ENCODE measurements around the gene THRA.

THRA gene

DNA sequence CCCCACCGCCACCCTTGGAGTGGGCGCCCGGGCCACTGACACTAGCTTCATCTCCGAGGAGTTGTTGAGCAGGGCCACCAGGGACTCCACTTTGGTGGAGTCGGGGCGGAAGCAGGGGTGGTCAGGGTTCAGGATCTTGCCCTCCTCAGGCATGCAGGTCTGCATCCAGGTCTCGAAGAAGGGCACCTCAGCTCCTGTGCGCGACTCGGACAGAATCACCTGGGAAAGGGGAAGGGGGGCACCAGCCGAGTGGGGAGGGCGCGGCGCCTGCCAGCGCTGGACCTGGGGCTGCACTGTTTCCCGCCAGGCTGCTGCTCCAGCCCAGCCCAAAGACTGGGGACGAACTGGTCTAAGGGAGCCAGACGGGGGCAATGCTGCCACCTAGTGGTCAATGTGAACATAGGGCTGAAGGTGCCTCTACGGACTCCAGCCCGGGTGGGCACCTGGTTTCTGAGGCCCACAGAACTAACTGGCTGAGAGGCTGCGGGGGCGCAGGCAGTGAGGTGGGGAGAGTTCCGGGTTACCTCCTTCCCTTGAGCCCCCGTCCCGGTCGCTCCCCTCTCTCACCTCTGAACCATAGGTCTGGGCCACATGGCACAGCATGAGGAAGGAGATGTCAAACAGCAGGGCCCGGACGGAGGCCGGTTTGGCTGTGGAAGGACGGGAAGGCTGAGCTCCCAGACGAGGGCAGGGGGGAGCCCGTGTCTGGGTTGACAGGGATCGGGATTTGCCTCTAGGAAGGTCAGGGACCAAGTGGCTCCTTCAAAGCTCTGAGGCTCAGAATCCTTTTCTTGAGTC, 35.8 kb upstream of the THRA start:
- DNase-seq (ENCODE audit: low read depth in 2 of 2, low spot score in 1 of 2), result peak; percentile 59 to 63

DNA sequence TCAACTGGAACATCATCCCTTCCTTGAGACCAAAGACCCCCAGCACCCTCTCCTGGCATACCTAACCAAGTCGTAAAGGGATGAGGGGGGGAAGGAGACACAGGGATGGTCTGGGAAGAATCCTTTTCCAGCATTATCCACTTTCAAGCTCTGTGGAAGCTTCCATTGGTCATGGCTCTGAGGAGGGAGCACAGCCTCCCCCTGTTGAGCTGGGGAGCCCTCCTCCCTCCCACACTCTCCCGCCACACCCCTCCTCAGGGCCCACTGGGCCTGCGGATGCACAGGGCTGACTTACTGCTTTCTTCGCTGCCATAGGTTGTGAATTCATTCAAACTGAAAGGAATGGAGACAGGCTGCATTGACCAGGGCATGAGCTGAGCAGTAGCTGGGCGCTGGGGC, 35.2 kb upstream of the THRA start:
- DNase-seq (ENCODE audit: low read depth in 2 of 2, low spot score in 1 of 2), result no peak

DNA sequence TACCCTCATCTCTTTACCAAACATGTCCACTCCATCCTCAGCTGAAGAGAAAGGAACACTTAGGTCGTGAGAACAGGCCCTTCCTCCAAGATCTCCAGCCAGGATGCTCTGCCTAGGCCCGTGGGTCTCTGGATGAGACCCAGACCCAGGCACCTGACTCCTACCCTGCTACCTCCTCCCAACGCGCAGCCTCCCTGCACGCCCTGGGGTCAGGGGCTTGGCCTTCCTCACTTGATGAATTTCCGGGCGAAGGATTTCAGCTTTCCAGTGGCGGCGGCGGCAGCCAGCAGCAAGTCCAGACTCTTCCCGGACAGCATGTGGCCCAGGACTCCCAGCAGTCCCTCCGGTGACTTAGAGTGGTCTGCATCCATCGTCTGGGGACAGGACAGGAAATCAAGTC, 34.2 kb upstream of the THRA start:
- DNase-seq (ENCODE audit: low read depth in 2 of 2, low spot score in 1 of 2), result no peak

DNA sequence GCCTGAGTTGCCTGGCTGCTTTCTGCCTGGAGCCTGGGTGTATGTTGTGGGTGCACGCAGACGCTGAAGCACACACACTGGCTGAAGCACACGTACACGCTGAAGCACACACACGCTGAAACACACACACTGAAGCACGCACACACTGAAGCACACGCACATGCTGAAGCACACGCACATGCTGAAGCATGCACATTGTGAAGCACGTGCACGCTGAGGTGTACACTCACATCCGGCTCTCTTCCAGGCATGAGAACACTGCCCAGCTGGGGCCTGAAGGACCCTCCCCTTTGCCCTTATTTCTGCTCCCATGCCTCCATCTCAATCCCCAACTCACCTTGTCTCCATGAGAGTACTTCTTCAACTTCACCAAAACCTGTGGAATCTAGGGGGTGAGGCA, 31.1 kb upstream of the THRA start:
- no peak for DNase-seq (ENCODE audit: low read depth in 2 of 2, low spot score in 1 of 2)

DNA sequence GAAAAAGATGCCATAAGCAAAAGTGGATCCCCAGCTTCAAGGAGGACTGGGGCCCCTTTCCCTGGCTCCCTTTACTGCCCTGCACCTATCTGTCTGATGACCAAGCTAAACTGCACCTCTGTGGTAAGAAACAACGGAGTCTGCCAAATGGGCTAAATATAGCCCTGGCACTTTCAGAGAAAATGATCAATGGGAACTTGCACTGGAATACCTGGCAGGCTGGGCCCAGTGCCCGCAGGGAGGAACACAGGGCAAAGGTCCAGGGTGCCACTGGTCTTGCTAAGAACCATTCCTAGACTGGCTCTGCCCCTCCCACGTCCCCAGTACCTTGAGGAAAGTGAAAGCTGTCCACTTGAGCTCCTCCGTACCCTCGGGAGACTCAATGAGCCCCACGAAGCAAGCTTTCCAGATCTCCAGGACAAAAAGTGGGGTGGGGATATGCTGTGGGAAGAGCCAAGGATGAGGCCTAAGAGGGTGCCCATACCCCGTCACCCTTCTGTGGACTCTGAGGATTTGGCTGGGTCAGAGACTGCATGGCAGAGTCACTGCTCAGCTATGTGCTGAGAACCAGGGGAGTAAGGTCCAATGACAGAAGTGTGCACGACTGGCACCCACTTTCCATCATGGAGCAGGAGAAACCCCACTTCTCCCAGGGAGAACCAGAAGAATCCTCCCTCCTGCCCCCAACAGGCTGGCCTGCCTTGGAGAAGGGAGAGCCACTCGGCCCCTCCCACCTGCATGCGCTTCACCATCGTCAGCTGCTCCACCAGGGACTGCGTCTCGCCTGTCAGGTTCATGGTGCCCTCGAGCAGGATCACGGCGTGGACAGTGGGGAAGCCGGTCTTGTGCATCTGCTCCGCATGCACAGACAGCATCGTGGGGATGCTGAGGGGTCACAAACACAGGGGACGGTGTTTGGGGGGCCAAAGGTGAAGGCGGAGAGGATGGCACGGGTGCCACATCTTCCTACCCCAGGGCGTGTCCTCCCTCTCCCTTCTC, 30.1 kb upstream of the THRA start:
- DNase-seq (ENCODE audit: low read depth in 2 of 2, low spot score in 1 of 2), result no peak

DNA sequence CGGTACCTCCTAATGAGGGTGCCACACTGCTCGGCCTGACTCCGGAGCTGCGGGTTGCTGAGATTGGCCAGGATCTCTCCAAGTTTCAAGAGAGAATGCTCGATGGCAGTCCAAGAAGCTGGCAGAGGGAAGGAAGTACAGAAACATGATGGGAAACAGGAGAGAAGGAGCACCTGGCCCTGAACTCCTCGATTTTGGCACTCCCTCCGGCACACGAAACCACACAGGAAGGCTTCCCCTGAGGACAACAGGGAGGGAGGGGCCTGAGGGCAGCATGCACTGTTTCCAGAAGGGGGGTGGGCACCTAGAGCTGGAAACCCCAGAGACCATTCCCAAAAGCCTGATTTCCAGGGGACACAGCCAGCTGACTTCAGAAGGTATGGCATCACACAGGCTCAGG, 29.4 kb upstream of the THRA start:
- DNase-seq (ENCODE audit: low read depth in 2 of 2, low spot score in 1 of 2), result no peak

DNA sequence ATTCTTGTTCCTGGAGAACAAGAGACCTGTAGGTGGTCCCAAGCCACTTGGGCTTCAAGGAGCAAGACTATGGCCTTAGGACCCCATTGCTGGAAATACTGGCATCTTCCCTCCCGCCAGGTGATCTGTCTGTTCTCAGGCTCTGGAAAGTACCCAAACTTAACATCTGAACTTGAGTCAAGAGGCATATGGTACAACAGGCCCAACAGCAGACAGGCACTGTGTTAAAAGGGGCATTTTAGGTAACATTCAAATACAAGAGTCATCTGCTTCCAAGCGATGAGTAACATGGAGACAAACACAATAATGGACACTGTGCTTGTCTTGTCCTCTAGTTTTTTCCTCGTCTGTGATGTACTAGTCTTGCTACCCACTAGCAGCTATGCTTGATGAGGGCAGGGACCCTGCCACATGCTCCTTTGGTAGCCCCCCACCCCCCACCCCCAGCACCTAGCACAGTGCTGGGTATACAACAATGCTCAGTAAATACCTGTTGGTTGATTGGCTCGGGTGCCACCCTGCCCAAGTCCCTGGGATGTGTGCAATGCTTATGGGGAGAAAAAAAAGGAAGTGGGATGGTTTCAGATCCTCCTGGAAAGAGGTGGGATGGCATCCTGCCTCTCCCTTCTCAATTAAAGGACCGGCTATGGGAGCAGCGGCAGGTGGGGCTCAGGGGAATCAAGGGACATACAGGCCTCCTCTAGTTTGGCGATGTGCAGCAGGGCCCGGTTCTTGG, 28.2 kb upstream of the THRA start:
- DNase-seq (ENCODE audit: low read depth in 2 of 2, low spot score in 1 of 2), result no peak

DNA sequence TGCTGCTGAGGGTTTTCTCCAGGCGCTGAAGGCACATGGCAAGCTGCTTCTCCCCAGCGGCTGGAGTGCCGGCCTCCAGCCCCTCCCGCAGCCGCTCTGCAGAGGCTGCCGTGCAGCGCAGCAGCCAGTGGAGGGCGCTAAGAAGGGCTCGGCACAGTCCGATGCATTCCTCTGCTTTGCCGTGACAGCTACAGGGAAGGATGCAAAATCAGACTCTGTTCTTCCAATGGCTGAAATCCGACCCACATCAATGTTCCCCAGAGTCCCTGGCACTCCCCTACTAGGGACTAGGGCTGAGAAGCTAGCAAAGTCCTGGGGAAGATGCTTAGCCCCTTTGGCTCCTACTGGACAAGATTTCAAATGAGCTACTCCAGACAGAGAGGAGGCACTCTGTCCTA, 27.6 kb upstream of the THRA start:
- DNase-seq (ENCODE audit: low read depth in 2 of 2, low spot score in 1 of 2), result no peak

DNA sequence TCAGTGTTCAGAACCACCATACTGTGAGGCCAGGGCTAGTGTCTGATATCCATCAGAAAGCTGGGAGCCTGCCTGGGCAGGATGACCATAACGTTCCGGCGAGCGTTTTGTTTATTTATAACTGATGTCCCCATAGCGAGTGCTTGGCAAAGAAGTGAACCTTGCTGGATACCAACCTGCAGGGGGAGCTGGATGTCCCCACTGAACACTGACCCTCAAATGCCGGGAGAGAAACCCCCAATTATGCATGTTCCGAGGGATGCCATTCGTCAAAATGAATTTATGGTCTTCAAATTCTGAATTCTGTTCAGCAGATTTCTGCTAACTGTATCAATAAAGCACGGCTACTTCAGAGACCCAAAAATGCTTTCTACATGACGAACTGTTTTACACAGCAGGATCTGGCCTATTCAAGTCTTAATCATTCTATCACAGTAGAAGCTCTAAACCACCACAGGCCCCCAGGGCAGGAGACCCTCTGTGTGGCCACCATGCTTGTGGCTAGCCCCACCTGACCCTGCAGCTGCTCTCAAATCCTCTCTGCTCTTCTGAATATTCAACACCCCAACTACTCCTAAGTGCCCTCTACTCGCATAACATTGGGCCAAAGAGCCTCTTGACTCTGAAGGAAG, 23.8 kb upstream of the THRA start:
- DNase-seq (ENCODE audit: low read depth in 2 of 2, low spot score in 1 of 2), result no peak

DNA sequence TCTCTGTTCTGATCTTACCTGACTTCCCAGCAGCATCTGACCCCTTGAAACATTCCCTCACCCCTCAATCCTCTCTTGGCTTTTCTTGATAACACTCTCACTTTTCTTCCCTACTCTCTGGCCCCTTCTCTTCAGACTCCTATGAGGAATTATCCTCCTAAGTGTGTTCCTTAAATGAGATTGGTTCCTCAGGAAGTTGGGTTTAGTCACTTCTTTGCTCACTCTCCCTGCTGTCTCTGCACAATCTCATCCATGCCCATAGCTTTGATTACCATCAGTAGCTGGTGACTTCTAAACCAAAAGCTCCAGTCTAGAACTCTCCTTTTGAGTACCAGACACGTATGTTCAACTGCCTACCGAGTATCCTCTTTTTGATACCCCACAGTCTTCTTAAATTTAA, 21.6 kb upstream of the THRA start:
- no peak for DNase-seq (ENCODE audit: low read depth in 2 of 2, low spot score in 1 of 2)

DNA sequence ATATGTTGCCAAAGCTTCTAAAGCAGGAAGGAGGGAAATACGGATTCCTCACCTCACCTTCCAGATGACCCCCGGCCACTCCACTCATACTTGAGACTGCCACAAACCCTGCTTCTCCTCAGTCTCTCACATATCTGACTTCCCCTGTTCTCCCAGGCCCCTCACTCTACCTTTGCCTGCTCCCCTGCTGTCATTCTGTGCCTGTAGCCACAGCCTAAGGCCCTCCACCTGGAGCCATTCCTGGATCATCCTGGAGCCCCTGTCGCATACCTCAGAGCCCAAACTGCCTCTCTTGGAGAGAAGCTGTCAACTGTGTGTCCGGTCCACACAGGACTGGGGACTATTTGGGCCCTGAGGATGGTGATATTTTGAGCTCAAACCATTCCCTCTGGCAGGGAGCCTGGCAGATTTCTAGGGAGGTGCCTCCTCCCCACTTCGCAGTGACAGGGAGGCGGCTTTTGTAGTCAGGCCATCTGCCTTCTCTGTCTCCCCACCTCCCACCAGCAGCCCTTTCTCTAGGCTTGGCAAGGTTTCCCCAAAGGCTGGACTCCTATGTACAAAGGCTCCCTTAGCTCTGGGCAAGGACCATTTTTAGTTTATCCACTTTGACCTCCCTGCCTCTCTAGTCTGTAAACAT, 6.3 kb upstream of the THRA start:
- DNase-seq (ENCODE audit: low read depth in 2 of 2, low spot score in 1 of 2), result no peak

DNA sequence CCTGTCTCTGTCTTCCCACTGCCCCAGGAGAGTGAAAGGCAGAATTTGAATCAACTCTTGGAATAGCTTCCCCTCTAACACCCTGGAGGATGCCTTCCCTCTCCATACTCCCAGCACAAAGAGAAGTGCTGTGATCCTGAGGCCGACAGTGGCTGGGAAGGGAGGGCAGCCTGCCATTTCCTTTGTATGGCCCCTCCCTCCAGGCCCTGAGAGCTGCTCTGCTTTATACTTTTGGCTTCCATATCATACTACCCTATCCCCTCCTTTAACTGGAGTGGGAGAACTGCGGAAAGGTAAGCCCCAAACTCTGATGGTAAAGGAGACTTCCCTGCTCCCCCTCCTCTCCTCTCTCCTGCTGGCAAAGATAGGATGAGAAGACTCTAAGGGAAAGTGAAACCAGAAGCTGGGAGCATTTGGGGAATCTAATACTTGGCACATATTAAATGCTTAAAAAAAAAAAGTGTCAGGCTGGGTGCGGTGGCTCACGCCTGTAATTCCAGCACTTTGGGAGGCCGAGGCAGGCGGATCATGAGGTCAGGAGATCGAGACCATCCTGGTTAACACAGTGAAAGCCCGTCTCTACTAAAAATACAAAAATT, 4.5 kb upstream of the THRA start:
- DNase-seq (ENCODE audit: low read depth in 2 of 2, low spot score in 1 of 2), result no peak

DNA sequence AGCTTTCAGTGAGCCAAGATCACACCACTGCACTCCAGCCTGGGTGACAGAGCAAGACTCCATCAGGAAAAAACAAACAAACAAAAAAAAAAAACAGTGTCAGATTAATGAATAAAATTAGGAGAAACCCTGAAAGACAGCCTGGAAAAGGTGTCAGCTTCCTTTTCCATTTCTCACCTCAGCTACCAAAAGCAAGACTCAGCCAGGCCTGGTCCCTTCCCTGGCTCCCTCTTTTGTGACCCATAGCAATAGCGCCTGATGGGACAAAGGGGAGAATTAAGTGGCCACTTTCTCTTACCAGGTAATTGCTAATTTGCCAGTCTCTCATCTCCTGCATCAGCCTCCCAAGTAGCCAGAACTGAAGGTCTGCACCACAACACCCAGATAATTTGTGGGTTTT, 3.9 kb upstream of the THRA start:
- DNase-seq (ENCODE audit: low read depth in 2 of 2, low spot score in 1 of 2), result no peak

DNA sequence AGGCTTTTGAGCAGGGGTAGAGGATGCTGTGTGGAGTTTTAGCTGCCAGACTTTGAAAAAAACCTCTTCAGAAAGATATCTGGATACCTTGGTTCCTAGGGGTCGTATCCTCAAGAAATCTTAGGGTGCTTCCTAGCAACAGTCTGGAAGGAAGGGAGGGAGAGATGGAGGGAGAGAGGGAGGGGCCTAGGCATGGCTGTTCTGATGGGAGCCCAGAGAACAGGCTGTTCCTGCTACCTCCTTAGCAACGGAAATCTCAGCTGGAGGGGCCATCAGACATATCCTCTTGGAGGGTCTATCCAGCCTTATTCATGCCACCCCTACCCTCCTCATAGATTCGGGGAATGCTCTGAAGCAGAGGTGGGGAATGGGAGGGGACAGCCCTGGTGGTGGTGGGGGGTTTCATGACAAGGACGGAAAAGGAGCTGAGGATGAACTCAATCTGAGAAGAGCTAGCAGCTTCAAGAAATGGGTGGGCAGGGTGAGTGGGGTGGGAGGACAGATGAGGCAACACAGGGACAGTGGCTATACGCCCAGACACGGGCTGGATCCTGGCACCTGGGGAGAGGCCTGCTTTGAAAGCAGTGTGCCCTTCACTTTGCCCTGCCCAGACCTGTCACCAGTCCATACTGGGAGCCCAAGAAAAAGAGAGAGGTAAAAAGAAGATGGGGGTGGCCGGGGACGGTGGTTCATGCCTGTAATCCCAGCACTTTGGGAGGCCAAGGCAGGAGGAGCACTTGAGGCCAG, 2.9 kb upstream of the THRA start:
- DNase-seq (ENCODE audit: low read depth in 2 of 2, low spot score in 1 of 2), result no peak

DNA sequence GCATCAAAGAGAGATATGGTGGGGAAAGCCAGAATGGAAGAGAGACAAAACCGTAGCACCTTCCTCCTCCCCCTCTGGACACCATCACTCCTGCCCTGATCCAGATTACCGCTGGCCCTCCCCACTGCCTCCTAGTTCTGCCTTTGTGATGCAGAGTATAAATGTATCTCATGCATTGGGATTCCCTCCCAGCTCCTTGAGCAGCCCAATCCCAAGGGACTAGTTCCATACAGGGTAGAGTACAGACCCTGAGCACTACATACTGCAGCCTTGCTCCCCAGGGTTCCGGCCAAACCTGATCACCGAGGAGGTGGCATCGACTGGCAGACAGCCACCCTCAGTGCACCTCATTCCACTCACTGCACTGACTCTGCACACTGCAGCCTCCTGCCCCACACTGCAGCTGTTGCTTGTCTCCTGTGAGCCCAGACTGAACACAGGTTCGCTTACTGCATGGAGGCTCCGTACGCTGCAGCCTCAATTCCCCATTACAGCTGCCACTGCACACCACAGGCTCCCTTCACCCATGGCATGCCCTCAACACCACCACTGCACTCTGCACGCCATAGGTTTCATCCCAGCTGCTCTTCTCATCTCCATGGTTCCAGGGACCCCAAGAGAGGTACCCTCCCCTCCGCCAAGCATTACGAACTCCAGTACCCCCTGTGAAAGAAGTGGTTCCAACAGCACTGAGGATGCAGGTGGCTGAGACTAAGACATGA, 1.7 kb upstream of the THRA start:
- no peak for DNase-seq (ENCODE audit: low read depth in 2 of 2, low spot score in 1 of 2)

DNA sequence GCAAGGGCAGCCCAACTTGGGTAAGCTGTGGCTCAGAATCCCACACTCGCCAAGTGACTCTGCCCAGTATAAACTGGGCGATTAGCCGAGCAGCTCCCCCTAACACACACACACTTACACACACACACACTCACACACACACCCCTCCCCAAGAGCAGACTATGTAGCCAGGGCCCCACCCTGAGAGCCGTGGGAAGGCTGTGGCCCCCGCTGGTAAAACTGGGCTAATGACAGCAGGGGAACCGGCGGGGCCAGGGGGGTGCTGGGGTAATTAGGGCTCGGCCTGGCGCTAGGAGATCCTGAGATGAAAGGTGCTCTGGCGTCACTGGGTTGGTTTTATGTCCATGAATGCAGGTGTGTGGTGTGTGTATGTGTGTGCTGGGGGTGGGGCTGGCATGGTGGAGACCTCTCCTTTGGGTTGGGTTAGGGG, 1.1 kb upstream of the THRA start:
- DNase-seq (ENCODE audit: low read depth in 2 of 2, low spot score in 1 of 2), result no peak

DNA sequence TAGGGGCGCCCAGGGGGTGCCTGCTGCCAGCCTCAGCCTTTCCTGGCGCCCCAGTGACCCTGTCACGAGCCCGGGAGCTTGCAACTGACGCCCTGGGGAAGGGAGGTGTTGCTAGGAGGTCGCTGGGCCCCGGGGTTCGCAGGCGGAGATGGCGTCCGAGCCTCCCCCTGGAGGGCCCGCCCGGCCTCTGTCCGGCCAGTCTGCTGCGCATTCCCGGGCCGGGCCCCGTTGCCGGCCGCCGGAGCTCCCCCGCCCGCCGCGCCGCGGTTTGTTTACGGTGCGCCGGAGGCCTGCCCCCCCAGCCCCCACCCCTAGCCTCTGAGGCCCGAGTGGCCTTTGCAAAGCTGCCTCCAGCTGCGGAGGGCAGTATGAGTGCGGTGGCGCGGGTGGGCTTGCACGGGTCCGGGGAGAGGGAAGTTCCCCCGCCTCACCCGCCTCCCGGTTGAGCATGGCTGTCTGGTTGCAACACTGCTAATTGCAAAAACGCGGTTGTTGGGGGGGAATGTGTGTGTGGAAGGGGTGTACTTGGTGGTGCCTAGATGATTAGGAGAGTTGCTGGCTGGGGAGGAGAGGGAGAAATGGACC, 514 bp downstream of the THRA start:
- DNase-seq (ENCODE audit: low read depth in 2 of 2, low spot score in 1 of 2), result no peak

DNA sequence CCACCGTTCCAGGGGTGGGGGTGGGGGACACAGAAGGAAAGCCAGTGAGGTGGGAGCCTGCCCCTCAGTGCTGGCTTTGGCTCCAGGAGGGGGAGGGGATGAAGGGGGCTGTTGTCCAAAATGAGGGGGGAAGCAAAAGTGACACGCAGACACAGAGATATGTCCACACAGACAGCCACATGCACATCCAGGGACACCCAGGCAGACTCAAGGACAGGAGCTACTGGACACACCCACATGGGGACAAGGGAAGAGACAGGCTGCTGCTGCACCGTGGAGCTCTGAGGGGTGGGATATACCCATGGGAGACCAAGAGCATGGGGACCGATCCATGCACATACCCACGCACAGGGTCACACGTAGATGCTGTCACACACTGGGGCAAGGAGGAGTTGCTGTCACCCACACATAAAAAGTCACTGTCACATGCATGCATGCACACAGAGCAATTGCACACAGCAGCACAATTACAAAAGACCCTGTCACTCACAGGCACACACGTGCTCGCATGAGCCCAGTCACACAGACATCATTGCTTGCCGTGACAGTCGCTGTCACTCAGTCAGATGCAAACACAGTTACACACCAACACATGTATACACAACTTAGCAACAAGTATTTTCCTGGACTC, 1.3 kb downstream of the THRA start:
- DNase-seq (ENCODE audit: low read depth in 2 of 2, low spot score in 1 of 2), result no peak
